HT1080 (cell line): ENCODE results near the gene PRKG1. TPM values are rescaled to one million over a fixed set of nuclear protein-coding genes. Genes with fewer than 3 reads are reported as not detected.

Experiments used
- DNase-seq: peaks from one replicate; pipeline ENCODE4 v3.0.0-alpha.2; 2015; ENCODE audit warnings: low read depth
- total RNA-seq: library from RNA; depleted of rRNA; stranded (reverse); fragments of >200 nt; shearing (Covaris generic); gene quantifications from 2 replicates; pipeline ENCODE4 v1.2.3, GENCODE V29; 2014

Gene PRKG1
- total RNA-seq, 1 experiment from 2014 or later, result 3.9 TPM

DNA sequence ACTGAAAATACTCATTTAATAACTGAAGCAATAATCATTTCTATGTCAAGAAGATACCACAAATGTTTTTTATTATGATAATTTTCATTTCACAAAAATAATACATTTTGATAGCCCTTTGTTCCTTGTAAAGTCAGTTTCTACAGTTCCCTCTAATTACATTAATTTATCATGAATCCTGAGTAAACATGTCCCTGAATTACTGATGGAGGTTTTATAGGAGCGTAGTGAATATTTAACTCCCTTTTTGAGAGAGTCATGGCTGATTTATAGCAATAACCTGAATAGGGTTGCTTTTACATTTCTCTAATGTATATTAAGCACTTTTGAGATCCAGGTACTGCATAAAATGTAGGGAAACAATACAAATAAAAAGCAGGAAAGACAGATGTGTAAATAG is 1023.8 kb downstream of the PRKG1 start:
- no peak for DNase-seq

DNA sequence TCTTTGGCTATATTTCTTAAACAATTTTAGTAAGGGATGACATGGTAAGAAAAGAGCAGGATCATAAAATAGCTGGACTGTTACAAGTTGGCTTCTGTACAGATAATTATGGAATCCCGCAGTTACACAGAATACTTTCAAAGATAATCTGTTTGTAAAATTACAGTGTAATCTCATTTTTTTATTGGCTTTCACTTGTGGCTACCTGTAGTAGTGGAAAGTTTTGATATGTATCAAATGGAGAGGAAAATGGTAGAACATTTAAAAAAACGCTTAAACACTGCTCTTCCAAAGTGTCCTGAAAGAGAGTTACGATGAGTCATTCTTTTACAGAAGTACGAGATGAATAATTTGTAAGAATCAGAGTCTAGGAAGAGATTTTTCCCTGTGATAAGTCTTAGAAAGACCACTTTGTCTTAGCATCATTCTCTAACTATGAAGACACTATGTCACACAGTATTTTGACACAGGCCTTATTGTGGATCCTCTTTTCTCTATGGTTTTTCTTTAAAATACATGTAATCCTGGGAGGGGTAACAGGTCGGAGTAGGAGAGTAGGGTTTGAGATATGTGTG is 1024.8 kb downstream of the PRKG1 start:
- peak; percentile 14 for DNase-seq

DNA sequence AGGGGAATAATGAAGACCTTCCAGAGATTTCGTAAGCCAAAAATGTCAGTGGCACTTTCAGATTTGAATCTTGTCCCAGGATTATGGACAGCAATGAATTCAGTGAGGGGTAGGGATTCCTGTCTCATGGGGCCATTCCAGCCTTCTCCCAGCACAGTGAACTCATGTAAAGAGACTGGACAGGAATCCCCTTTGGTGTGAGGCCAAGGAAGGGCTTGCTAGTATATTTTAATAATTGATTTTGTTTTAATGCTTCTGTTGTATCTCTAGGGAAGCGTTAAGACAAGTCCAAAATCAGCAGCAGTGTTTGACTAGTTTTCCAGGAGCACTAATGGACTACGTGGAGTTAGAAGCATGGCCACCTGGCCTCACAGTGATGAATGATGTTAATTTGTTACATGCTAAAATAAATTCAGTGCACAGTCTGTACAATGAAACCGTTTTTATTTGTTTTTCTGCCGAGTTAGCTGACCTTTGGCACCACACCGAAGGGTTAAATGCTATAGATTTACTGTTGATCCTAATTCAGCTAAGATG is 1025.8 kb downstream of the PRKG1 start:
- no peak for DNase-seq

DNA sequence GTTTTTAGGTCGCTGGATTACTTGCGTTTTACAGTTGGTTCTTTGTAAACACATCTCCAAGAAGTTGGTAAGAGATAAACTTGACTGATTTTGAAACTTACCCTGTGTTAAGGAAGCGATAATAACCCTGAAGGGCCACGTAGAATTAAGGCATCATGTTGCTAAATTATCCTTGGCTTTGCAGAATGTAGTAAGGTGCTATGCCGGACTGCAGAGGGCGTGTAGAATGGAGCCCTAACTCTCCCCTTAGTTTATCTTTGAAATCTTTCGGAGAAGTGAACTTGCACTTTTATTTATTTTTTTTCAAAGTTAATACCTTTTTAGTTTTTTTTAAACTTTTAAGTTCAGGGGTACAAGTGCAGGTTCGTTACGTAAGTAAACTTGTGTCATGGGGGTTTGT is 1031.0 kb downstream of the PRKG1 start:
- DNase-seq, result no peak

DNA sequence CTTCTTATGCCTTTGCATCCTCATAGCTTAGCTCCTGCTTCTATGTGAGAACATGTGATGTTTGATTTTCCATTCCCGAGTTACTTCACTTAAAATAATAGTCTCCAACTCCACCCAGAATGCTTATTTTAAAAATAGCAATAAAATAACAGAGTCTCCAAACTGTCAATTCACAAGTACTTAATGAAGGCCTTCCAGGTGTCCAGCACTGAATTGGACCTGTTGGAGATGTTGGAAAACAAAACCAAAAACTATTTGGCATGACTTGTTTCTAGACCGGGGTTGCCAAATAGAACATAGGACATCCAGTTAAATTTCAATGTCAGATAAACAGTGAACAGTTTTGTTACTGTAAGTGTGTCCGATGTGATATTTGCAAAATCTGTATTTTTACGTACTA is 1031.7 kb downstream of the PRKG1 start:
- DNase-seq, result no peak

DNA sequence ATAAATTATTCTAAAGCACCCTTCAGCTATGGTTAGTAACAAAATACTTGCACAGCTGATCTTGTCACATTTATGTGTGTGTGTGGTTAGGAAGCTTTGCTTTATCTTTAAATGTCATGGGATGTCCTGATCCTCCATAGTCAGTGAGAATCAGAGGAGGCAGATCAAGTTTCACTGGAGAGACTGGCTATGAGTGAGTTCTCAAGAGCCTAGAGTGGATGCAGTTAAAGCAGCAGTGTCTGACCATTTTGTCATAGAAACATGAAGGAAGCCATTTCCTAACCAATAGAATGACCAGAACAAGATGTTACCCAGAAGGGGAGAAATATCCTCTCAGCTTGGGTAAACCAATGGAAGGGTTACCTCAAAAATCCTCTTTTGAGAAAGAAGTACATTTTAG is 1032.6 kb downstream of the PRKG1 start:
- no peak for DNase-seq

DNA sequence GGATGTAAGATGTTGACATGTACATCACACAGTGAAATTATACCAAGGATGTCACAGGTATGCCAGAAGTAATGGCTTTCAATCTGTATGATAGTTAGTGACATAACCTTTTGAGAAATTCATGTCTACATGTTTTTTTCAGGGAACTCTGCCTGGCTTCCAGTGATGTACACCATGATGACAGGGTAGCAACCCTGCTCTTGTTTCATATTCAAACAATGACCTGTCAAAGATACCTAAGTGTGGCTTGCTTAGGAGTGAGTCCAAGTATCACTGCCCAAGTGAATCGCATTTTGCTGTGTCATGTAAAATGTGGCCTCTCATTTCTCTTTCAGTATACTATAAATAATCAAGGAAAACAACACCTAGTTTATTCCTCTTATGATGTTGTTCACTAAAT is 1033.9 kb downstream of the PRKG1 start:
- DNase-seq, result no peak

DNA sequence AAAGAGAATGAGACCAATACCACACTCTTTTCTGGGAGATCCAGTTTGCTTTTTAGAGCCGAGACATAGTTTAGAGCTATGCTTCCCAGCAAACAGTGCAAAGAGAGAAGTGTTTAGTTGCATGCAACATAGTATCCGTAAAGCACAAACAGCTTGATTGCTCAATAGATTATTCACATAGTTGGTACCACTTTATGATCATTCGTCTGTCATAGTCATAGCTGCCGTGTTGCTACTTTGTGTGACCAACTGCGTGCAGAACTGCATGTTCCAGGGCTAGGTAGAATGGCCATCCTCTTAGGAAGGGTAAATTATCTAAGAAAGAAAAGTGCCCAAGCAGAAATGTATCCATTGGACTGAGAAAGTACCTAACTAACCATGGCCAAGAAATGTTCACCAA is 1036.3 kb downstream of the PRKG1 start:
- DNase-seq, result no peak

DNA sequence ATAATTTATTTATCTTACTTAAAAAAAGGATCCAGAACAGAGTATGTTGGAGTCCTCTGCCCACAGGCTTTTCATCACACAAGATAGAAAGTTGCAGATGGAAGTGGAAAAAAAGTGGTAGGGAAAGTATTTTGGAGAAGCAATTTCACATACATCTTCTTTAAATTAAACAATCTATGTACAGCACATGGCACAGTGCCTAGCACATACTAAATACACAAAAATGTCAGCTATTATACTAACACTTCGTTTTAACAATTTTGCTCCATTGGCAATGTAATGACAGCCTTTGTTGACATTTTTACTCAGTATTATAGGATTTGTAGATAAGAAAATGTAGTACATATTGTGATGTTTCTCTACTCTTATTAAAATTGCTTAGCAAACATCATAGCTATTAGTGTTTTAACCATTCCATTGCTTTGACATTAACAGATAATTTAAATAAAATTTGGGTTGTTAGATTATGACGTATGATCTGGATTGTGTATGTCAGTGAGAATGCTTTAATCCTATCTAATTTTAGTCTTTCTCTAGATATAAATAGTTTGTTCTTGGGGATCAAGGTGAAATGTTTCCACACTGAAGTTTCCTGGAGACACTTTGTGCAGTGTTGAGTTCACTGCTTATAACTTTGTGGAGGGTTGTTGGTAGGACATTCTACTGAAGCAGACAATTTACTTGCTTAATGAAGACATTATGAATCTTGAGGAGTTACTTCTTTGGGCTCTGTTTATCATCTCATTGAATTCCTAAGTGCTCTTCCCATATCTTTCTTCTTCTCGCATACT is 1037.0 kb downstream of the PRKG1 start:
- no peak for DNase-seq

DNA sequence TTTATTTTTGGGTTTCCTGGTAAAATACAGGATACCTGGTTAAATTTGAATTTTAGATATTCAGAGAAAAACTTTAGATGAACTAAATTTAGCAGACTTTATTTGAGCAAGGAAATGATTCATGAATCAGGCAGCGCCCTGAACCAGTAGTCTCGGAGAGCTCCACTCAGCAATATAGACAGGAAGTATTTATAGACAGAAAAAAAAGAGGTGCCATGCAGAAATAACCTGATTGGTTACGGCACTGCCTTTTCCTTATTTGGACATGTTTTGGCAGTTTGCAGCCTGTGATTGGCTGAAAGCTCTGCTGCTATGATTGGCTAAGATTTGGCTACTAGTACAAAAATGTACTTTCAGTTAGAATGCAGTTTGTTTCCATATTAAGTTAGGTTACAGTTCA is 1041.5 kb downstream of the PRKG1 start:
- DNase-seq, result peak; percentile 80

DNA sequence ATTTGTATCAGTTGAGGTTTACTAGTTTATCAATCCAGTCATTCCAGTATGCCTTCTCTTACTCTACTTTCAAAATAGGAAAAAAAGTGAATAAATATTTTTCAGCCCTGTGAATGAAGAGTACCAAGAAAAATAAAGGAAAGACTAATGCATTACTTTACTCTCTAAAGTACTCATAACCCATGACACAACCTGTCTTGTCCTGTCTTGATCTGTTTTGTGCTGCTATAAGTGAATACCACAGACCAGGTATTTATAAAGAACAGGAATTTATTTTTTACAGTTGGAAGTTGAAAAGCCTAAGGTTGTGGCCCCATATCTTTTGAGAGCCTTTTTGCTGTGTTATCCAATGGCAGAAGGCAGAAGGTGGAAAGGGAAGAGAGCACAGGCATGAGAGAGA is 1045.2 kb downstream of the PRKG1 start:
- DNase-seq, result no peak

DNA sequence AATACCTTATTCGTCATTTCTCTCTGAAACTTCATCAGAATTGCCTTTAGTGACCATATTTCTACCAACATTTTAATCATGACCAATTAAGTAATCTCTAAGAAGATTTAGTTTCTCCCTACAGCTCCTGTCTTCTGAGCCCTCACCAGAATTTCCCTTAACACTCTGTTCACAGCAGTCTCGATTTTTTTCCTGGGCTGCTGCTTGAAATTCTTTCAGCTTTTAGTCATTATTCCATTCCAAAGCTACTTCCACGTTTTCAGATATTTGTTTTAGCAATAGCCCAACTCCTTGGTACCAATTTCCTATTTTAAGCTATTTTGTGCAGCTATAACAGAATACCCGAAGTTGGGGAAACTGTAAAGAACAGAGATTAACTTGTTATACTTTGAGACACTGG is 1047.4 kb downstream of the PRKG1 start:
- no peak for DNase-seq

DNA sequence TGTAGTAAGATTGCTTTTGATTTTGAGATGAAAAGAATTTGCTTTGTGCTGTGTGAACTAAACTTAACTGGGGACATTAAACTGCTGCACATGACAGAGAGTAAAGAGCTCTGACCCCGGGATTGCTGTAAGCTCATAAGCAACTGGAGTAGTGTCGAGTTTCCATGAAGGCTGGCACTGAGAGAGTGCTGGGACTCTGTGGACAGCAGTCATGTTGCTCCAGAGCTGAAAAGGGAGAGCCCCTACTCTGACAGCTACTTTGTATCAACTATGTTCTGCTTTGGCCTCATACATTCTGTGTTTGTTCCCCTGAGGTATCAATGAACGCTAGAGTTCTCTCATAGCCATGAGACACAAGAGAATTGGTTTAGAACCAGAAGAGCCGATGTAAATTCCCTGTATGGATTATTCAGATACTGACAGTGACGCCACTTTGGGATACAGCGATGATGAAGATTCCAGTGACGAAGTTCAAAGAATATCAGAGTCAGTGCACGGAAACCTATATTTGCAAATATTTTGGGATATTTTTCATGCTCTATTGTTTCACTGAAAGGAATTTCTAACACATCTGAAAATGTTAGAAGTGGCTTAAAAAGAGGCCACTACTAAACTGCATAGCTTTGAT is 1053.9 kb downstream of the PRKG1 start:
- no peak for DNase-seq

DNA sequence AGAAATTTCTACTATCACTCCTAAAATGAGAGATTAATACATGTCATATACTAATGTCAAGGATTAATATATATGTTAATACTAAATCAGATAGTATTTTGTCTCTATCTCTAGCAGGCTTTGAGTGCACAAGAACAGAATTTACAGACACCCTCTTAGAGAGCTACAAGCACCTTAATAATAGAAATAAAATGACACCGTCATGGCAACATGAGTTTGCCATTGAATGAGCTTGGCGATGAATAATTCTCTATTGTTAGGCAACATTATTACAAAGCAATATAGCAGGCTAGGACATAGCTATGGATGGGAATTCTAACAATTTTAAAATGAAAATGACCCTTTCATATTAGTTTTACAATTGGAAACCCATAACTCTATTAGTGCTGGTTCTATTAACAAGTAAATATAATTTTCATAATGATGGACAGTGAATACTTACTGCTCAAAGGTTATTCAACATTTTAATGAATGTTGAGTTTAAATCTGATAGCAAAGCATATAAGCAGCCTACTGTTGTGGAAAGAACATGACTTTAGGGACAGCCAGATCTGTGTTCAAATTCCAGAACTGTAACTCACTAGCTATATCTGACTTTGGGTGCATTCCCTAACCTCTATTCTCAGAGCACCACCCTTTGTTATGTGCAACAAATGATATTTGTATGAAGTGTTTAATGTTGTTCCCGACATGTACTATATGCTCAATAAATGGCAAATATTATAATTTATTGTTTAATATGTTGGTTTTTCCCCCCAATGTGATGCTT is 1055.3 kb downstream of the PRKG1 start:
- DNase-seq, result no peak

DNA sequence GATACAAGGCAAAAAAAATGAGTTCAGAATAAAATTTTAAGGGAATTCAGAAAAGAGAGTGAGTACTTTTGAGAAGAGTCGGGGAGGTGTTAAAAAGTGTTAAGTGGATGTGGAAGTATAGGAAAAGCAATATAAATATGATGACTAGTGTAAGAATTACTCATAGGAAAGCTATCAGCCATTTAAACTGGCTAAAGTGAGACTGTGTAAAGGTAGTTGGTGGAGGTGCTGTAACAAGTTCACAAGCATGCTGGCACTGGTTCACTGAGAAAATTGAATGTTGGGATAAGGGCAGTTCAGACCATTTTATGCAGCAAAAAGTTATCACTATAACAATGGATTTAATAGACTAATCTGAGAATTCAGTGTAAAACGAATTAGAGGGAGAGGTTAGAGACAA is 1060.8 kb downstream of the PRKG1 start:
- DNase-seq, result no peak

DNA sequence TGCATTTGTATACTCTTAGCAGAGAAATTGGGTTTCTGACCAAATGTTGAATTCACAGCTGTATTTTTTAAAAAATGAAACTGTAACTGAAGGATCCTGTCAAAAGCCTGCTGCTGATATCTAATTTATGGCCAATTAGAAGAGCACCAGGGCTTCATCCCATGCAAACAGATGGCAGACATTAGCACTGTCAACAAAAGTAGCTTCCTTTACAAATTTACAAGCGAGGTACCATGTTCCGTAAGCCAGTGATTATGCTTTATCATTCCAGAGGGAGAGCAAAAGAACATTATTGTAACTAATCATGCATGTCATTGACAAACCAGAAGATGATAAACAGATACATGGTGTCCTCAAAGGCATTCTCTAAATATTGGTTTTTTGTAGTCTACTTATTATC is 1062.6 kb downstream of the PRKG1 start:
- no peak for DNase-seq

DNA sequence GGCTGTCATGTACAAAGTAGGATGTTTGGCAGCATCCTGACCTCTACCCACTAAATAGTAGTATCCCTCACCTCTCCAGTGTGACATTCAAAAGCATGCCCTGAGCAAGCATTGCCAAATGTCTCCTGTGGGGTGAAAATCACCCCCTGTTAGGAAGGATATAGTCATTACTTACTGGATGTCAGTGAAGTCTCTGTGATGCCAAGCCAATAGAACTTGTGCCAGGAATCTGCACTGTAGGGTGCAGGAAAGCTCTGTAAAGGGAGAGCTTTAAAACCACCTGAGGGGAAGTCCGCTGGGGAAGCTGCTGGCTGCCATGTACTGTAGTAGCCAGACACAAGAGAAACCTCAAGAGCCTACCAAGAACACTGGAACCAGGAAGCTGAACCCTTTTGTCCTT is 1069.1 kb downstream of the PRKG1 start:
- DNase-seq, result no peak

DNA sequence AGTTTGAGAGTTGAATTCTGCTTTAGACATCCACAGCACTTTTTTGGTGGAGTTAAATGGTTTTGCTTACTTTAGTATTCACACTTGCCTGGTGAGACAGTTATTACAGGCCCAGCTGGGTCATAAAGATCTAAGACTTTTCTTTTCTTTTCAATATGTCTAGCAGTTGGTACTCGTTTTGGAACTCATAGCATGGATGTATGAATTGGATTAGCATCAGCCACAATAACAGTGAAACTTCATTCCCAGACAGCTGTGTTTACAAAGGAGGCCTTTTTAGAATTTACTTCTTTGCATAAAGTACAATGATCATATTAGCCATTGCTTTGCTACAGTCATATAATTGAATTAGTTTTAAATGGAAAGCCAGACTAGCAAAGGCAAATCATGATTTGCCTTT is 1071.3 kb downstream of the PRKG1 start:
- DNase-seq, result no peak

DNA sequence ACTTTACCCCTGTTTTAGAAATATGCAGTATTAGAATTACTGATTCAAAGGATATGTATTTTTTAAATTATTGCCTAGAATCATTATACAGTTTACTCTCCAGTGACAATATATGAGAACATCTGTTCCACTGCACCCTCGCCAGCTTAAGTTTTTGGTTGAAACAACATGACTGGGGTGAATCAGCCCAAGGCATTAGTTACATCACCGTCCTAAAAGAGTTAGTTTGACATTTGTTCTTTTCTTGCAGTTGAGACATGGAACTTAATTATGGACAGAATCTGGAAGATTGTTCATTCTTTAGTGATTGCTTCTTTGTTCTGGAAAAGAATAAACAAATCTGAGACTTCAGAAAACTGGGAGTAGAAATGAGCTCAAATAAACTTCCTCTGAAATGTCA is 1072.5 kb downstream of the PRKG1 start:
- no peak for DNase-seq

DNA sequence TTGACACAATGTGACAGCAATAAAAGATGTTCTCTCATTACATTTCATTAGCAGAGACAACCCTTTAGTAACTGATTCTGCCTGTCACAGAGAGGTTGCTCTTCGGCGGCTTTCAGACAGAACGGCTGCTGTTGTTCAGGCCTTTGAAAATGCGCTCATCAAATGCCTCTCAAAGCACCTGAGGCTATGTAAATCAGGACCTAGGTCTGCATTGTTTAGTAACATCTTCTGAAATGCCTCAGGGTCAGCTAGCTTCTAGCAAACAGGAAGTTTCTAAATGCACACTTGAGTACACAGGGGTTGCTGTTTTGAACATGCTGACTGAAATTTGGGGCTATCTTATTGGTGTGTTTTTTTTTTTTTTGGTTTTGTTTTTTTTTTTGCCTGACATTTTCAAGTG is 1096.5 kb downstream of the PRKG1 start:
- DNase-seq, result no peak

DNA sequence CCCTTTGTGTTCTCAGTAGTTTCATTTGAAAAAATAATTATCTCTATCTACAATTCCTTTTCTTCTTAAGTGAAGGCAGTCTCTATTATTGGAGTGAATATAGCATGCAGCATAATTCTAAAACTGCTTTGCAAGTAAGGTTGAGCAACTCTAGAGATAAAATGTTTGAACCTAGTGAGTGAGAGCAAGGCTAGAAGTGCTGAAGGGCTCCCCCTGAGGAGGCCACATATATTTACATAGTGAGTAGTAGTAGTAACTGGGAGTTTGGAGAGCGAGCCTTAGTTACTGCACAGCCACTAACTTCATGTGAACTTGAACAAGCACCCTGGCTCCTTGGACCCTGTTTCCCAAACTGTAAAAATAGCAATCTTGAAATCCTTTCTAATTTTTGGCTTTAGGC is 1098.3 kb downstream of the PRKG1 start:
- no peak for DNase-seq

DNA sequence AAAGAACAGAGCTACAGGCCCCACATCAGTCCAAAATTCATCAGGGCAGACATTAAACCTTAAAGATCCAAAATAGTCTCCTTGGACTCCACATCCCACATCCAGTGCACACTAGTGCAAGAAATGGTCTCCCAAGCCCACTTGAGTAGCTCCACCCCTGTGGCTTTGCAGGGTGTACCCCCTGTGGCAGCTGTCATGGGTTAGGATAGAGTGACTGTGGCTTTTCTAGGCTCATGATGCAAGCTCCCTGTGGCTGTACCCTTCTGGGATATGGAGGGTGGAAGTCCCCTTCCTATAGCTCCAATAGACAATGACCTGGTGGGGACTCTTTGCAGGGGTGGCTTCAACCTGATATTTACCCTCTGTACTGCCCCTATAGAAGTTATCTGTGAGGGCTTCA is 1111.0 kb downstream of the PRKG1 start:
- DNase-seq, result no peak
